LNCaP clone FGC (cell line): Measurements from ENCODE around the gene MYL11.

Experiments
- DNase-seq: peaks from one replicate; pipeline ENCODE4 v3.0.0-alpha.2; 2011; ENCODE audit warnings: low read depth
- H3K4me3 ChIP-seq: 2 replicates; pipeline ENCODE4 v1.5.1; 2011; ENCODE audit warnings: mild to moderate bottlenecking, low read depth, low read length, control low read depth
- TF ChIP-seq, protein P1 (sequence below): IDR thresholded peaks from 2 replicates; pipeline ENCODE4 v1.5.1; 2012; ENCODE audit warnings: mild to moderate bottlenecking; ENCODE audit not compliant: control insufficient read depth, insufficient read depth; ENCODE audit errors: extremely low read depth

Gene MYL11

DNA sequence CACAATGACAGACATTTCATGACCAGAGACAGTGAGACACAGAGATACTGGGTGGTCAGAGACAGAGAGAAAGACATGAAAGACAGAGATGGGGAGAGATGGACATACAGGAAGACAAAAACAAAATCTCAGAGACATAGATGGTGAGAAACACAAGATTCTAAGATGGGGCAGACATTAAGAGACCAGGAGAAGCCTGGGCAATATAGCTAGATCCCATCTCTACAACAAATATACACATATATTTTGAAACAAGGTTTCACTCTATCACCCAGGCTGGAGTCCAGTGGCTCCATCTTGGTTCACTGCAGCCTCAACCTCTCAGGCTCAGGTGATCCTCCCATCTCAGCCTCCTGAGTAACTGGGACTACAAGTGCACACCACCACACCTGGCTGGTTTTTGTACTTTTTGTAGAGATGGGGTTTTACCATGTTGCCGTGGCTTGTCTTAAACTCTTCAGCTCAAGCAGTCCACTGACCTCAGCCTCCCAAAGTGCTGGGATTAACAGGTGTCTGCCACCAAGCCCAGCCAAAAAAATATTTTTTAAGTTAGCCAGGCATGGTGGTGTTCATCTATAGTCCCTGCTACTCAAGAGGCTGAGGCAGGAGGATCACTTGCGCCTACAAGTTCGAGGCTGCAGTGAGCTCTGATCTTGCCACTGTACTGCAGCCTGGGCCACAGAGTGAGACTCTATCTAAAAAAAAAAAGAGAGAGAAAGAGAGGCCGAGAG, 5.6 kb downstream of the MYL11 start:
- H3K4me3 ChIP-seq: no peak overlapping the region
- no peak for DNase-seq
- TF ChIP-seq, protein P1, sequence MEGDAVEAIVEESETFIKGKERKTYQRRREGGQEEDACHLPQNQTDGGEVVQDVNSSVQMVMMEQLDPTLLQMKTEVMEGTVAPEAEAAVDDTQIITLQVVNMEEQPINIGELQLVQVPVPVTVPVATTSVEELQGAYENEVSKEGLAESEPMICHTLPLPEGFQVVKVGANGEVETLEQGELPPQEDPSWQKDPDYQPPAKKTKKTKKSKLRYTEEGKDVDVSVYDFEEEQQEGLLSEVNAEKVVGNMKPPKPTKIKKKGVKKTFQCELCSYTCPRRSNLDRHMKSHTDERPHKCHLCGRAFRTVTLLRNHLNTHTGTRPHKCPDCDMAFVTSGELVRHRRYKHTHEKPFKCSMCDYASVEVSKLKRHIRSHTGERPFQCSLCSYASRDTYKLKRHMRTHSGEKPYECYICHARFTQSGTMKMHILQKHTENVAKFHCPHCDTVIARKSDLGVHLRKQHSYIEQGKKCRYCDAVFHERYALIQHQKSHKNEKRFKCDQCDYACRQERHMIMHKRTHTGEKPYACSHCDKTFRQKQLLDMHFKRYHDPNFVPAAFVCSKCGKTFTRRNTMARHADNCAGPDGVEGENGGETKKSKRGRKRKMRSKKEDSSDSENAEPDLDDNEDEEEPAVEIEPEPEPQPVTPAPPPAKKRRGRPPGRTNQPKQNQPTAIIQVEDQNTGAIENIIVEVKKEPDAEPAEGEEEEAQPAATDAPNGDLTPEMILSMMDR: no peak

DNA sequence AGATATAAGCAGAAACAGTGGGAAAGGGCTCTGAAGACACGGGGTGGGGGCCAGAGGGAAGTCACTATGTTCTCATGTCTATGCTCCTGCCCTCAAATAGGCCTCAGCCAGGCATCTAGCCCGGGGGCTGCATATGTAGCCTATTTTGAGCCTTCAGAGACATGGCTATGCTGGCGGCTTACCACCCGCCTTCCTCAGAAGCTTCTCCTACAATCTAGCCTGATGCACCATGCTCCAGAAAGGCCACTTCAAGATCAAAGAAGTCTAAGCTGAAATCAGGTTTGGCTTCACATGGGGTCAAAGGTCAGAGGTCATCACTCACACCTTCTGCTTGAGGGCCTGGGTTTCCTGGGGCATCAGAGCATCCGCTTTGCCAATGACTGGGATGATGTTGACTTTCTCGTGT, 6.2 kb downstream of the MYL11 start:
- H3K4me3 ChIP-seq: no peak overlapping the region
- no peak for DNase-seq
- TF ChIP-seq, protein P1: no peak

DNA sequence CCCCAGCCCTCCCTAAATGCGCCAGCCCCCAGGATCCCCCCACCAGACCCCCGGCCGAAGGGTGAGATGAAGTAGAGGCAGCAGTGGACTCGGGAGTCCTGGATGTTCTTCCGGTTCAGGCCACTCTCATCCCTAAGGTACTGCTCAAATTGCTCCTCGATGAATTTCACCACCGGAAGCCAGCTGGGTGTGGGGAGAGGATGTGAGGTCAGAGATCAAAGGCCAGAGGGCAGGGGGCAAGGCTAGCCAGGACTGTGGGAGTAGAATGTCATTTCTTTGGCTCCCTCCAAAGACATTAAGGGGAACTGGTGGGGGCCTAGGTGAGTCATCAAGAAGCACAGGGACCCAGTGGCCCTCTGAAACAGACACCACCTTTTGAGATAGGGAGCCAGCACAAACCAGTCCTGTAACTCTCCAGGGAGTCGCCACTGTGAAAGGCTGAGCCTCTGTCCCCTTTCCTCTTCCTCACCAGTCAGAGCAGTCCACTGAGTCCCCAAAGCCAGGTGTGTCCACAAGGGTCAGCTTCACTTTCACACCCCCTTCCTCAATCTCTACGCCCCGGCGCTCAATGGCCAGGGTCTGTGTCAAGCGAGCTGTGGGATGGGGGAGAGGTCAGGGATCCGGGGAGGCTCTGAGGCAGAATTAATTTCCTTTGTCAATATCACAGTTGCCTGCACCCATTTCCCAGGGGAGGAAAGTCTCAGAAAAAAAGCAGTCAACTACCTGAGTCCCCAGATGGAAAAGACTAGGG, 6.9 kb downstream of the MYL11 start:
- no peak for DNase-seq
- no peak overlapping the region for H3K4me3 ChIP-seq
- TF ChIP-seq, protein P1: no peak

DNA sequence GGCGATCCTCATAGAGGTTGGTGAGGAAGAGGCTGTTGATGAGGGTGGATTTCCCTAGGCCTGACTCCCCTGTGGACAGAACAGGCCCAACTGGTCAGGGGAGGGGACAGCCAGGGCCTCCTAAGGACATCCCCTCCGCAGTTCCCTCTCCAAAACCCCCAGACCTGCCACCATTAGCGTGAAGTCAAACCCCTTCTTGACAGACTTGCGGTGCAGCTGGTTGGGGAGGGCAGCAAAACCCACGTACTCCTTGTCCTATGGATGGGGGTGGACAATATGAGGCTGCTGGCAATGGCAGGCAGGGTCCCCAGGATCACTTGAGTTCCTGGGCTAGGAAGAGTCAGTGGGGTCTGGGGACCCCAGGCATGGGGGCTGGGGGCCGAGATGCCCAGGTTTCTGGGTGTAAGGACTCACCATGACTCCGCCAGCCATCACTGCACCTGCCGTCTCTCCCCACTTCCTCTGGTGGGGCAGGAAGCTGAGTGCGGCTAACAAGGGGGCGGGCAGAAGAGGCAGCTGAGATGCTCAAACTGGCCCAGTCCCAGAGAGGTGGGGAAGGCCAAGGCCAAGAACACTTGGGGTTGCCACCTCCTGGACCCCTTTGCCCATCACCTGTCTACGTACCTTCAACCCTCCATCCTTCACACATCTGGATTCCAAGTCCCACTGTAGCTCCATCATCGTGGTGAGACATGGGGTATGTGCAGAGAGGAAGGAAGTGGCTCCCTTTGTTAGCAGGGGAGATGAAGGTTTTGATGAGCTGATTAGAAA, 7.7 kb downstream of the MYL11 start, which contains the start of gene SEPTIN1:
TSS of gene SEPTIN1 (minus strand) at position 451 of the 771 bp plus-strand sequence. CDS start at position 432, 19 bp downstream.
- H3K4me3 ChIP-seq: no peak within 1 kb of the TSS
- TF ChIP-seq, protein P1: no peak
- no peak for DNase-seq

DNA sequence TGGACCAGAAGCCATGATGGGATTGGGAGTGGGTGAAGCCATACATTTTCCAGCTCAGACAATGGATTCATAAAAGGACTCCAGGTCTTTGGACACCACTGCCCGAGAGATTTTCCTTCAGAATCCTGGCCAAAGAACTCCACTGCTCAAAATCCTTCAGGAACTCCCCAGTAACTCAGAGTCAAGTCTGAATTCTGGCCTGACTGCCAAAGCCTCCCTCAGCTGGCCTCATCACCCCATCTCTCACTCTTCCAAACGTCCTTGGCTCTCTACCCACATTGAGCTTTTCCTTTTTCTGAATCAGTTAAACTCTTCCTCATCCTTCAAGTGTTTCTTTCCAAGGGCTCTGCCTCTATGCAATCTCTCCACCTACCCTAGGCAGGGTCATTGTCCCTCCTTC, 8.9 kb downstream of the MYL11 start:
- no peak for DNase-seq
- TF ChIP-seq, protein P1: no peak
- H3K4me3 ChIP-seq: no peak overlapping the region

DNA sequence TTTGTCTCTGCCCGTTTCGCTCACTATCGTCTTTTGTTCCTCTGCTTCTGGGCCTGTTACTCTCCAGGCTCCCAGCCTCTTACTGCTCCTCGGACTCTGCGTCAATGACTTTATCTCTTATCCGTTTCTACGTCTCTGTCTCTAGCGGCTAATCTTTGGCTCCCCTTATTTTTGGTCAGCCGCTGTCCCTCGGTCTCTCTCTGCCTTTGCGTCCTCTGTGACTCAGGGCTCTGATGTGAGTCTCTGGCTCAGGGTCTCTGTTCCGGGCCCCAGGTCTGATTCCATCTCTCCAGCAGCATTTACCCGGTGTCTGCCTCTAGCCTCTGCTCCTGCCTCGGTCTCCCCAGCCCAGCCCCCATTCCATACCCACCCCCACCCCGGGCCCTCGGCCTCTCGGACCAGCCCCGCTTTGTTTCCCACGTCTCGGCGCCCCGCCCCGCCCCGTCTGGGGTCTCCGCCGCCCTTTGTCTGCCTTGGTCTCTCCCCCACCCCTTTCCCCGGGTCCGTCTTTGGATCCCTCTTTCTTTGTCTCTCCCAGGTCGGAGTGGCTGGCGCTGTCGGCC, 20.1 kb downstream of the MYL11 start:
- TF ChIP-seq, protein P1: no peak
- no peak for DNase-seq
- H3K4me3 ChIP-seq: peak overlapping the region; percentile 60
